ENCODE measurements around the gene DNAAF5. TPM values are rescaled to one million over a fixed set of nuclear protein-coding genes. Genes with fewer than 3 reads are reported as not detected.

The DNAAF5 gene
- total RNA-seq, 1 donor from 2014 or later, result 18.1 TPM

- no peak overlapping the region for H3K27ac ChIP-seq (replicated peaks)
- intact Hi-C loops (cut with micrococcal nuclease), result no loop called here
- no peaks in the 10 kb centered on the region for H3K27me3 ChIP-seq (ENCODE audit: low read depth)
- no peak for TF ChIP-seq CTCF (IDR thresholded peaks at IDR 0.05; ENCODE audit: borderline replicate concordance)
- no peak for DNase-seq
- peaks cover 61% of the 10 kb centered on the region for H3K36me3 ChIP-seq
- no peak overlapping the region for H3K4me3 ChIP-seq
- H3K4me1 ChIP-seq, result peaks cover 33% of the 10 kb centered on the region
- no peaks in the 10 kb centered on the region for H3K9me3 ChIP-seq (replicated peaks)
Measured at GRCh38 chr7:778271-778967, 51.9 kb downstream of the DNAAF5 start.

- TF ChIP-seq CTCF (IDR thresholded peaks at IDR 0.05; ENCODE audit: borderline replicate concordance), result no peak
- H3K9me3 ChIP-seq (replicated peaks), result no peaks in the 10 kb centered on the region
- no peak overlapping the region for H3K4me3 ChIP-seq
- peaks cover 61% of the 10 kb centered on the region for H3K36me3 ChIP-seq
- no peak for DNase-seq
- intact Hi-C loops (cut with micrococcal nuclease), result no loop called here
- peaks cover 33% of the 10 kb centered on the region for H3K4me1 ChIP-seq
- no peaks in the 10 kb centered on the region for H3K27me3 ChIP-seq (ENCODE audit: low read depth)
- peak overlapping the region; percentile 85 for H3K27ac ChIP-seq (replicated peaks)
Measured at GRCh38 chr7:778968-779451, 52.5 kb downstream of the DNAAF5 start.

- H3K27me3 ChIP-seq (ENCODE audit: low read depth), result no peaks in the 10 kb centered on the region
- no peaks in the 10 kb centered on the region for H3K9me3 ChIP-seq (replicated peaks)
- no peak for DNase-seq
- no peak overlapping the region for H3K4me3 ChIP-seq
- H3K36me3 ChIP-seq, result peaks cover 62% of the 10 kb centered on the region
- TF ChIP-seq CTCF (IDR thresholded peaks at IDR 0.05; ENCODE audit: borderline replicate concordance), result no peak
- peak overlapping the region; percentile 85 for H3K27ac ChIP-seq (replicated peaks)
- peaks cover 33% of the 10 kb centered on the region for H3K4me1 ChIP-seq
- intact Hi-C loops (cut with micrococcal nuclease), result no loop called here
Measured at GRCh38 chr7:779480-779879, 53.0 kb downstream of the DNAAF5 start.

- intact Hi-C loops (cut with micrococcal nuclease), result loop anchor here (10.0 kb wide), 1 partner anchor 55 kb away; the partner anchor contains the start of gene SUN1
Measured at GRCh38 chr7:780081-780480, 53.6 kb downstream of the DNAAF5 start.

GRCh38 chr7:780516-780915, 54.0 kb downstream of the DNAAF5 start:
- peaks cover 65% of the 10 kb centered on the region for H3K36me3 ChIP-seq
- peak overlapping the region; percentile 85 for H3K27ac ChIP-seq (replicated peaks)
- H3K27me3 ChIP-seq (ENCODE audit: low read depth), result no peaks in the 10 kb centered on the region
- intact Hi-C loops (cut with micrococcal nuclease), result loop anchor here (10.0 kb wide), 1 partner anchor 54 kb away; the partner anchor contains the start of gene SUN1
- no peak overlapping the region for H3K4me3 ChIP-seq
- DNase-seq, result no peak
- no peak for TF ChIP-seq CTCF (IDR thresholded peaks at IDR 0.05; ENCODE audit: borderline replicate concordance)
- H3K4me1 ChIP-seq, result peaks cover 33% of the 10 kb centered on the region
- no peaks in the 10 kb centered on the region for H3K9me3 ChIP-seq (replicated peaks)

More at GRCh38 chr7:780081-780480, 53.6 kb downstream of the DNAAF5 start:
- peak; percentile 56 for DNase-seq
- H3K27ac ChIP-seq (replicated peaks), result peak overlapping the region; percentile 85
- H3K4me3 ChIP-seq, result no peak overlapping the region
- H3K4me1 ChIP-seq, result peaks cover 33% of the 10 kb centered on the region
- no peaks in the 10 kb centered on the region for H3K9me3 ChIP-seq (replicated peaks)
- H3K36me3 ChIP-seq, result peaks cover 65% of the 10 kb centered on the region
- no peaks in the 10 kb centered on the region for H3K27me3 ChIP-seq (ENCODE audit: low read depth)
- TF ChIP-seq CTCF (IDR thresholded peaks at IDR 0.05; ENCODE audit: borderline replicate concordance), result no peak
